GM12878 (cell line): ENCODE data around the gene CDCA5. TPM values are rescaled to one million over a fixed set of nuclear protein-coding genes. Genes with fewer than 3 reads are reported as not detected.

Experiments
- BACH1 ChIP-seq: fragments of 450-650 bp; IDR thresholded peaks from 2 replicates; pipeline ENCODE4 v1.6.1; 2017; ENCODE audit warnings: mild to moderate bottlenecking, borderline replicate concordance
- BHLHE40 ChIP-seq, 2 experiments: fragments of 450-650 bp in 1 of 2; IDR thresholded peaks; 2 replicates each; pipeline ENCODE4 v1.6.1; 2011 to 2017; ENCODE audit warnings: low read depth in 2 of 2, borderline replicate concordance in 1 of 2, improper control_type of control experiment in 1 of 2, low read length in 1 of 2, mild to moderate bottlenecking in 1 of 2
- CUX1 ChIP-seq: IDR thresholded peaks from 2 replicates; pipeline ENCODE4 v1.6.1; 2012; ENCODE audit warnings: improper control_type of control experiment, low read depth, low read length; ENCODE audit not compliant: insufficient replicate concordance
- EED ChIP-seq: sonication (generic); IDR thresholded peaks from 2 replicates; pipeline ENCODE4 v1.6.1; 2016; ENCODE audit warnings: antibody characterized with exemption, low read depth
- FOS ChIP-seq: IDR thresholded peaks from 3 replicates; pipeline ENCODE4 v1.6.1; 2011; ENCODE audit warnings: borderline replicate concordance; ENCODE audit not compliant: insufficient read length; ENCODE audit errors: extremely low read depth
- HDAC6 ChIP-seq: fragments of 200-600 bp; sonication (generic); IDR thresholded peaks from one replicate; pipeline ENCODE4 v1.8.0; 2017; ENCODE audit warnings: antibody characterized with exemption; ENCODE audit not compliant: unreplicated experiment
- IKZF1 ChIP-seq: fragments of 450-650 bp; conservative IDR thresholded peaks from 2 replicates; pipeline ENCODE4 v1.6.1; 2017; ENCODE audit warnings: antibody characterized with exemption, mild to moderate bottlenecking
- IKZF2 ChIP-seq, 2 experiments: fragments of 450-650 bp; IDR thresholded peaks; 2 replicates each; pipeline ENCODE4 v1.6.1; 2017; ENCODE audit warnings: mild to moderate bottlenecking in 2 of 2, moderate library complexity in 2 of 2
- MXI1 ChIP-seq: fragments of 150-350 bp; IDR thresholded peaks from 2 replicates; pipeline ENCODE4 v1.6.1; 2011; ENCODE audit warnings: low read depth, mild to moderate bottlenecking, inconsistent platforms, low read length, improper control_type of control experiment
- NFYB ChIP-seq: IDR thresholded peaks from 2 replicates; pipeline ENCODE4 v1.6.1; 2011; ENCODE audit warnings: low read depth, mild to moderate bottlenecking, low read length, improper control_type of control experiment, moderate library complexity; ENCODE audit not compliant: insufficient read depth
- PAX5 ChIP-seq: IDR thresholded peaks from 2 replicates; pipeline ENCODE4 v1.6.1; 2011; ENCODE audit warnings: low read depth, low read length, borderline replicate concordance
- POLR2AphosphoS2 ChIP-seq: IDR thresholded peaks from 2 replicates; pipeline ENCODE4 v1.6.1; 2011; ENCODE audit warnings: low read depth, mild to moderate bottlenecking, low read length, improper control_type of control experiment, moderate library complexity
- SP1 ChIP-seq: IDR thresholded peaks from one replicate; pipeline ENCODE4 v1.6.1; 2011; ENCODE audit warnings: low read depth, low read length
- ZBED1 ChIP-seq: IDR thresholded peaks from 2 replicates; pipeline ENCODE4 v1.6.1; 2016; ENCODE audit warnings: borderline replicate concordance
- ZNF207 ChIP-seq: fragments of 450-650 bp; IDR thresholded peaks from 2 replicates; pipeline ENCODE4 v1.6.1; 2014; ENCODE audit warnings: antibody characterized with exemption, mild to moderate bottlenecking, borderline replicate concordance
- polyA plus RNA-seq, 11 experiments: library from polyadenylated mRNA; depleted of rRNA in 4 of 11; unstranded in 6 of 11; stranded (reverse) in 5 of 11; fragments of >200 nt; fragmentation: Nextera tagmentation in 4 of 11; fragmentation: Illumina TruSeq in 1 of 11; extraction: Ambion mirVana in 4 of 11; extraction: Trizol in 1 of 11; gene quantifications; 1 replicate in 1 of 11; 2 replicates in 10 of 11; pipeline versions ENCODE4 v1.2.1 to v1.2.3, GENCODE V29; 2011 to 2016; ENCODE audit warnings: inconsistent platforms in 2 of 11, missing spikeins in 2 of 11, low read depth in 1 of 11
- total RNA-seq, 4 experiments: library from RNA; depleted of rRNA in 3 of 4; stranded (reverse); fragments of >200 nt in 3 of 4; fragmentation: Illumina TruSeq in 1 of 4; extraction: Trizol in 1 of 4; gene quantifications; 2 replicates each; pipeline versions ENCODE4 v1.2.1 to v1.2.3, GENCODE V29; 2013 to 2021
- TF ChIP-seq, protein P1 (sequence below): fragments of 450-650 bp; formaldehyde crosslinking; IDR thresholded peaks from 2 replicates; pipeline ENCODE4 v1.5.0; 2022; ENCODE audit warnings: mild to moderate bottlenecking, missing genetic modification characterization
- TF ChIP-seq, protein P2 (sequence below): fragments of 450-650 bp; IDR thresholded peaks from 2 replicates; pipeline ENCODE4 v1.6.1; 2014; ENCODE audit warnings: mild to moderate bottlenecking

The CDCA5 gene
- total and polyA plus RNA-seq, 10 of the 15 experiments (the other 5 are each of a cell fraction or from before 2014, with no cell fraction given): 21.2 to 107 (median 64.9) TPM

GRCh38 chr11:65111744-65112545, 28.1 kb upstream of the CDCA5 start, which contains the start of gene TM7SF2 (continued):
- peak; percentile 8; the same call in 1 of the 2 replicates for TF ChIP-seq ZBED1
- peak; percentile 74 for TF ChIP-seq HDAC6
- TF ChIP-seq ZNF207: no peak; the same call in 1 of the 2 replicates
- peak; percentile 2 for TF ChIP-seq FOS
- TF ChIP-seq CUX1: no peak
- TF ChIP-seq IKZF2 (IDR thresholded peaks at IDR 0.05): peak; percentile 27 to 31; a peak in 1 of 4 replicates
- TF ChIP-seq SP1: peak; percentile 80
- TF ChIP-seq IKZF1: peak; percentile 54; the same call in 1 of the 2 replicates
- peak; percentile 95 for TF ChIP-seq NFYB
- 0 out of 2 replicates have a peak, but pooled peaks have one; percentile 6 for TF ChIP-seq MXI1
- no peak for TF ChIP-seq PAX5
- TF ChIP-seq BACH1: 0 out of 2 replicates have a peak, but pooled peaks have one; percentile 48
- peak; percentile 96 for TF ChIP-seq POLR2AphosphoS2
- TF ChIP-seq BHLHE40 (IDR thresholded peaks at IDR 0.05; ENCODE audit: borderline replicate concordance in 1 of 2, low read depth in 2 of 2, low read length in 1 of 2): peak; percentile 14 to 37; a peak in 1 of 4 replicates
- TF ChIP-seq, protein P1, sequence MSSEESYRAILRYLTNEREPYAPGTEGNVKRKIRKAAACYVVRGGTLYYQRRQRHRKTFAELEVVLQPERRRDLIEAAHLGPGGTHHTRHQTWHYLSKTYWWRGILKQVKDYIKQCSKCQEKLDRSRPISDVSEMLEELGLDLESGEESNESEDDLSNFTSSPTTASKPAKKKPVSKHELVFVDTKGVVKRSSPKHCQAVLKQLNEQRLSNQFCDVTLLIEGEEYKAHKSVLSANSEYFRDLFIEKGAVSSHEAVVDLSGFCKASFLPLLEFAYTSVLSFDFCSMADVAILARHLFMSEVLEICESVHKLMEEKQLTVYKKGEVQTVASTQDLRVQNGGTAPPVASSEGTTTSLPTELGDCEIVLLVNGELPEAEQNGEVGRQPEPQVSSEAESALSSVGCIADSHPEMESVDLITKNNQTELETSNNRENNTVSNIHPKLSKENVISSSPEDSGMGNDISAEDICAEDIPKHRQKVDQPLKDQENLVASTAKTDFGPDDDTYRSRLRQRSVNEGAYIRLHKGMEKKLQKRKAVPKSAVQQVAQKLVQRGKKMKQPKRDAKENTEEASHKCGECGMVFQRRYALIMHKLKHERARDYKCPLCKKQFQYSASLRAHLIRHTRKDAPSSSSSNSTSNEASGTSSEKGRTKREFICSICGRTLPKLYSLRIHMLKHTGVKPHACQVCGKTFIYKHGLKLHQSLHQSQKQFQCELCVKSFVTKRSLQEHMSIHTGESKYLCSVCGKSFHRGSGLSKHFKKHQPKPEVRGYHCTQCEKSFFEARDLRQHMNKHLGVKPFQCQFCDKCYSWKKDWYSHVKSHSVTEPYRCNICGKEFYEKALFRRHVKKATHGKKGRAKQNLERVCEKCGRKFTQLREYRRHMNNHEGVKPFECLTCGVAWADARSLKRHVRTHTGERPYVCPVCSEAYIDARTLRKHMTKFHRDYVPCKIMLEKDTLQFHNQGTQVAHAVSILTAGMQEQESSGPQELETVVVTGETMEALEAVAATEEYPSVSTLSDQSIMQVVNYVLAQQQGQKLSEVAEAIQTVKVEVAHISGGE (CRISPR knock-in tag): no peak
- 0 out of 2 replicates have a peak, but pooled peaks have one; percentile 26 for TF ChIP-seq EED
- TF ChIP-seq, protein P2, sequence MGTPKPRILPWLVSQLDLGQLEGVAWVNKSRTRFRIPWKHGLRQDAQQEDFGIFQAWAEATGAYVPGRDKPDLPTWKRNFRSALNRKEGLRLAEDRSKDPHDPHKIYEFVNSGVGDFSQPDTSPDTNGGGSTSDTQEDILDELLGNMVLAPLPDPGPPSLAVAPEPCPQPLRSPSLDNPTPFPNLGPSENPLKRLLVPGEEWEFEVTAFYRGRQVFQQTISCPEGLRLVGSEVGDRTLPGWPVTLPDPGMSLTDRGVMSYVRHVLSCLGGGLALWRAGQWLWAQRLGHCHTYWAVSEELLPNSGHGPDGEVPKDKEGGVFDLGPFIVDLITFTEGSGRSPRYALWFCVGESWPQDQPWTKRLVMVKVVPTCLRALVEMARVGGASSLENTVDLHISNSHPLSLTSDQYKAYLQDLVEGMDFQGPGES: peak; percentile 41; the same call in 1 of the 2 replicates
